DMS153 (cell line): ENCODE measurements around the gene UBR4.

Source experiments
- DNase-seq: peaks from one replicate; lab custom pipeline; 2025; lab: John Stamatoyannopoulos, UW

Gene UBR4

DNA sequence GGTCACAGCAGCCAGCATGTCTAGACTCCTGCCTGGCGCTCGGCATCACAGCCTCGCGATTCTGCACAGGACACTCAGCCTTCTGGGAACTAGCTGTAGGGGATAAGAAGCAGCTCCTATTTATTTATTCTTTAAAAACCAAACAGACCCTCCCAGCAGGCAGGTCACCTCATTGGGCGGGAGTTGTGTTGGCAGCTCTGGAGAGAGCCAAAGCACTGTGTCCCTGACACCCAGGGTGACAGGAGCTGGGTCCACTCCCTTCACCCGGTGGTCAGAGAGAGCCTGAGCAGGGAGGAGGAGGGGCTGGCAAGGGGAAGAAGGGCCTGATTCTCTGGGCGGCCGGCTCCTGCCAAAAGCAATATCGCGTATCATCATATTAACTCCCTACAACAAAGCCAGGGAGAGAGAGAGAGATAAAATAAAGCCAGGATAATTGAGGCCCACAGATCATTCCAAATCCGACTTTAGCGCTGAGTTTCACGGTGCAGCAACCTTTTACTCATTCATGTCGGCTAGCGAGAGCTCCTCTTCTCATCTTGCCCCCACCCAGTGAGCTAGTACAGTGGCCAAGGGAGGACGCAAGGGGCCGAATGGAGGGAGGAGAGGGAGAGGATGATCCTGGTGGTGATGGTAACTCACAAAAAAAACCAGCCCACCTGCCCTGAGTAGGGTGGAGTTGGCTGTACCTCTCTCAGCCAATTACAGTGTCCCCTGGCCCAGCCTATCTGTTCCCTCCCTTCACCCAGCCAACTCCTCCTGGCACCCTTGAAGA lies 173.8 kb downstream of the UBR4 start:
- DNase-seq: no peak

GRCh38 chr1:19035377-19036040 lies 174.6 kb downstream of the UBR4 start:
- DNase-seq: peak; percentile 40

DNA sequence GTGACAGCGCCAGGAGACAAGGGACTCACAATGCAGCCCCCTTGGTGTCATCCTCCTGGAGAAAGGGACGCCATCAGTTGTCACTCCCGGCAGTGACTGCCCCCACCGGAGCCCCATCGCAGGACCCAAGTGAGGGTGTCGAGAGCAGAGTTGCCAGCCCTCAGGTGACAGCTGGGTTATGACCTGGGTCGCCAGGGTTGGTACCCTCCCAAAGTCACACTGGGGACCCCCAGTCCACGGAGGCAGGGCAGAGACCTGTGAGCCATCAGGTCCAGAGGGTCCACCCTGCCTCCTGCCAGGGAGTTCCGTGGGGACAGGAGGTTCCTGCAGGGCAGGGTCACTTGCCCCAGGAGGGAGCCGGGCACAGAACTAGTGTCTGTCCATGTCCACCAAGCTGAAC lies 175.3 kb downstream of the UBR4 start:
- no peak for DNase-seq

DNA sequence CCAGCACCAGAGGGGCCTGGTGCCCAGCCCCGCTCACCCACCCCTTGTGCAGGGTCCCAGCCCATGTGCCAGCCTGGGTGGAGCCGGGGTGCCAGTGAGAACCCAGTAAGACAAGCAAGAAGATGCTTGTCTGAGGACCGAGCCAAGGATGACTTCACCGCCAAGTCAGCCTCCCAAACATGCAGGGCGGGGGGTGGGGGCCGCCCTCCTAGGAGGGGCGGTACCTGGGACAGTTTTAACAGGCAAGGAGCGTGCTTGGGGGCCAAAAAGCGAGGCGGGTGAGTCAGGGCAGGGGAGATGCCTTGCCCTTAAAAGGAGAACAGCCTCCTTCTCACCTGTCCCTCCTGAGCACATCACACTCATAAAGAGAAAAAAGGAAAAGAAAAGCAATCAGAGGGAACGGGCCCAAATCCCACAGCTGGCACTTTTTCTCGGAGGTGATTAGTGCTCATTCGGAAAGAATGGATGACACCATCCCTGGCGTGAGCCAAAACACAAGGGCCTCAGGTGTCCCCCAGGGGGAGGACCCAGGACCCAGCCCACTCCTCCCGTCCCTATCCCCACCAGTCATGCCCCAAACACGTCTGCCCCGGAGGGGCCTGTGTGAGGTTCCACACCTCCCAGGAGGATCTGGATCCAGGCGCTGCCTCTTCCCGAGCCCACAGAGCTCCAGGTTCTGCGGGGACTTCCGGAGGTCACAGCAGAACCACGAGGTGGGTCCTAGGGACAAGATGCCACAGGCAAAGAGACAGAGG lies 176.0 kb downstream of the UBR4 start:
- no peak for DNase-seq

DNA sequence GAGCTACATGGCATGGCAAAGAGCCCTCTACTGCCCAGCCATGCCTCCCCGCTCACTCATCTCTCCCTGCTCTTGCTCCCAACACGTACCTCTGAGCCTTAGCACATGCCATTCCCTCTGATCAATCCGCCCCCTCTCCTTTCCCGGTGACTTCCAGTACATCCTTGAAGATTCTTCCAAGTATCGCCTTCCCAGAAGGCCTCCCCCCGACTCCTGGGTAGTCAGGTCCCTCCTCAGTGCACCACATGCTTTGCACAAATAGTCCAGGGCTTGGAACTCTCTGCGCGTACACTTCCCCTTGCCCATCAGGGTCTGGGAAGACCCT lies 176.6 kb downstream of the UBR4 start:
- DNase-seq: no peak

GRCh38 chr1:19032701-19033514 lies 177.2 kb downstream of the UBR4 start:
- no peak for DNase-seq

GRCh38 chr1:19032413-19032695 lies 177.7 kb downstream of the UBR4 start:
- no peak for DNase-seq

- no peak for DNase-seq
Observed at GRCh38 chr1:19029191-19030085, 180.6 kb downstream of the UBR4 start.

GRCh38 chr1:19028546-19029129 lies 181.4 kb downstream of the UBR4 start:
- no peak for DNase-seq

DNA sequence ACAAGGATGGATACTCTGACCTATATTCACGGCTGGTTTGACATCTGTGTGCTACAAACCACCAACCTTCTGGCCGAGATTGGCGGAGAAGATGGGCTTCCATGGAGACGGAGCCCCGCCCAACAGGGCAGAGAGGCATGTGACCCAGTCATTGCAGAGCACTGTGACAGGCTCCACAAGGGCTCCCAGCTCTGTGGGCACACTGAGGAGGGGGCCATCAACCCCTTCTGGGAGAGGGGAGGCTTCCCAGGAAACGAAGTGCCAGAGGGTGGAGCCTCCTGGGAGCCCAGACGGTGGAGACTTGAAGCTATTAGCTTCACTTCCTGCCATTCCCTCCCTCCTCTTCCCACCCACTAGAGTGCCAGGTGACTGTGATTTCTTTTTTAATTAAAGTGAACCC lies 182.0 kb downstream of the UBR4 start:
- peak; percentile 78 for DNase-seq
